Heart left ventricle (tissue), 13 donors: Measurements from ENCODE around the gene AMIGO3.

Experiments
- CTCF ChIP-seq, 12 donors: fragments of 200-600 bp; sonication (generic) in 4 of 12; IDR thresholded peaks; one replicate each; pipeline versions ENCODE4 v1.5.0 to v1.8.0; 2018 to 2022; ENCODE audit warnings: antibody characterized with exemption in 12 of 12, mild to moderate bottlenecking in 5 of 12
- POLR2A ChIP-seq, 2 donors: fragments of 450-650 bp; IDR thresholded peaks; one replicate each; pipeline ENCODE4 v1.6.1; 2017; ENCODE audit warnings: antibody characterized with exemption in 2 of 2, mild to moderate bottlenecking in 2 of 2, moderate library complexity in 2 of 2
- donor health status: ischemic (EF 13 %, LVEDD 7.1; RV severe dilation, severe dysfunction).
- donor health status: DM: no; HTN: yes; CAD: no.
- donor health status: DM: no; HTN: no; CAD: no.
- donor health status: ischemic (EF 25% LVEDD 6.9; RV normal size, moderate dysfunction).
- donor health status: ischemic (EF 25% LVEDD 5.7; RV mildly dilated, moderate dysfunction).
- donor health status: ischemic (EF 35%, LVEDD 5.7; RV mildly dilated, moderate dysfunction).
- donor health status: nonischemic (EF 11% LVEDD 7.7; RV severe dilation, severe dysfunction).
- donor health status: DM: yes; HTN: yes; CAD: no.
- donor health status: PGD.
- donor health status: ischemic (EF 29% LVEDD 5.4; RV normal size, mild dysfunction).
- donor health status: nonischemic (EF 23%, LVEDD 6.1; RV moderate dilation, normal function).

- TF ChIP-seq CTCF (IDR thresholded peaks at IDR 0.05) (peak in 8 of 12 donors; percentile 12 to 48 (median 31)), POLR2A (IDR thresholded peaks at IDR 0.05) (no peak)
Observed at GRCh38 chr3:49701388-49702077, 18.0 kb downstream of the AMIGO3 start.
